Mesenchymal stem cell (in vitro differentiated cells and primary cell): ENCODE measurements around the gene AFF2.

Experiments used
- DNase-seq: peaks from one replicate; pipeline ENCODE4 v3.0.0-alpha.2; 2013
- H2AFZ ChIP-seq: one replicate; pipeline ENCODE4 v1.6.1; 2013; ENCODE audit warnings: low read depth, mild to moderate bottlenecking, control low read depth, inconsistent platforms, low read length, moderate library complexity
- H2AK5ac ChIP-seq: 2 replicates; pipeline ENCODE4 v1.6.1; 2013; ENCODE audit warnings: low read length, moderate library complexity, mild to moderate bottlenecking, inconsistent platforms; ENCODE audit not compliant: severe bottlenecking
- H2BK120ac ChIP-seq: one replicate; pipeline ENCODE4 v1.6.1; 2013; ENCODE audit warnings: low read depth, mild to moderate bottlenecking, inconsistent platforms, low read length, moderate library complexity
- H2BK12ac ChIP-seq, 2 experiments: one replicate each; pipeline ENCODE4 v1.6.1; 2013; ENCODE audit warnings: inconsistent platforms in 2 of 2, low read length in 2 of 2, mild to moderate bottlenecking in 2 of 2, moderate library complexity in 2 of 2, control low read depth in 1 of 2
- H2BK15ac ChIP-seq: one replicate; pipeline ENCODE4 v1.6.1; 2013; ENCODE audit warnings: mild to moderate bottlenecking, low read depth, inconsistent platforms; ENCODE audit not compliant: poor library complexity, severe bottlenecking
- H2BK5ac ChIP-seq: 2 replicates; pipeline ENCODE4 v1.6.1; 2013; ENCODE audit warnings: low read depth, mild to moderate bottlenecking, low read length, control low read depth, inconsistent platforms; ENCODE audit not compliant: poor library complexity, severe bottlenecking
- H3K14ac ChIP-seq, 2 experiments: one replicate each; pipeline ENCODE4 v1.6.1; 2013; ENCODE audit warnings: inconsistent platforms in 2 of 2, low read length in 2 of 2, control low read depth in 1 of 2, mild to moderate bottlenecking in 1 of 2, moderate library complexity in 1 of 2
- H3K18ac ChIP-seq, 2 experiments: one replicate each; pipeline ENCODE4 v1.6.1; 2013; ENCODE audit warnings: inconsistent platforms in 2 of 2, low read length in 2 of 2, control low read depth in 1 of 2, low read depth in 1 of 2, mild to moderate bottlenecking in 1 of 2
- H3K23ac ChIP-seq, 2 experiments: one replicate each; pipeline ENCODE4 v1.6.1; 2013; ENCODE audit warnings: inconsistent platforms in 2 of 2, low read length in 2 of 2, mild to moderate bottlenecking in 2 of 2, moderate library complexity in 2 of 2, control low read depth in 1 of 2
- H3K27ac ChIP-seq: 2 replicates; pipeline ENCODE4 v1.5.1; 2013; ENCODE audit warnings: mild to moderate bottlenecking, moderate library complexity, low read length, control low read depth, inconsistent platforms; ENCODE audit not compliant: poor library complexity, severe bottlenecking
- H3K27me3 ChIP-seq, 2 experiments: 2 replicates each; pipeline versions ENCODE4 v1.6.1 to v1.7.0; 2013; ENCODE audit warnings: low read length in 2 of 2, mild to moderate bottlenecking in 2 of 2, moderate library complexity in 2 of 2, control low read depth in 1 of 2, inconsistent platforms in 1 of 2; ENCODE audit not compliant: control insufficient read depth in 1 of 2, insufficient read depth in 1 of 2
- H3K36me3 ChIP-seq, 2 experiments: 2 replicates each; pipeline versions ENCODE4 v1.6.1 to v1.7.0; 2013; ENCODE audit warnings: low read length in 2 of 2, control low read depth in 1 of 2, inconsistent platforms in 1 of 2, low read depth in 1 of 2, mild to moderate bottlenecking in 1 of 2; ENCODE audit not compliant: insufficient read depth in 2 of 2, control insufficient read depth in 1 of 2
- H3K4ac ChIP-seq, 2 experiments: one replicate each; pipeline ENCODE4 v1.6.1; 2013; ENCODE audit warnings: inconsistent platforms in 2 of 2, low read length in 2 of 2, mild to moderate bottlenecking in 2 of 2, moderate library complexity in 2 of 2, control low read depth in 1 of 2, low read depth in 1 of 2
- H3K4me1 ChIP-seq: 2 replicates; pipeline ENCODE4 v1.6.1; 2013; ENCODE audit warnings: low read depth, low read length, control low read depth; ENCODE audit not compliant: control insufficient read depth, insufficient read depth
- H3K4me2 ChIP-seq: 2 replicates; pipeline ENCODE4 v1.6.1; 2013; ENCODE audit warnings: low read length, mild to moderate bottlenecking, inconsistent platforms; ENCODE audit not compliant: poor library complexity, severe bottlenecking
- H3K4me3 ChIP-seq, 2 experiments: 2 replicates each; pipeline versions ENCODE4 v1.5.1 to v1.7.0; 2013; ENCODE audit warnings: low read length in 2 of 2, mild to moderate bottlenecking in 2 of 2, control low read depth in 1 of 2, low read depth in 1 of 2; ENCODE audit not compliant: insufficient read depth in 1 of 2
- H3K79me1 ChIP-seq: replicated peaks from 2 replicates; pipeline ENCODE4 v1.6.1; 2013; ENCODE audit warnings: mild to moderate bottlenecking, control low read depth, low read length, inconsistent platforms; ENCODE audit not compliant: poor library complexity, severe bottlenecking
- H3K9ac ChIP-seq: 2 replicates; pipeline ENCODE4 v1.7.0; 2013; ENCODE audit warnings: mild to moderate bottlenecking, low read length, moderate library complexity
- H3K9me3 ChIP-seq: 2 replicates; pipeline ENCODE4 v1.7.0; 2013; ENCODE audit warnings: mild to moderate bottlenecking, low read length; ENCODE audit not compliant: control insufficient read depth
- H4K8ac ChIP-seq: one replicate; pipeline ENCODE4 v1.6.1; 2013; ENCODE audit warnings: inconsistent platforms, mild to moderate bottlenecking, low read length, moderate library complexity
- H4K91ac ChIP-seq: one replicate; pipeline ENCODE4 v1.6.1; 2013; ENCODE audit warnings: mild to moderate bottlenecking, low read length, inconsistent platforms
- WGBS: methylation state at CpG from one replicate; pipeline ENCODE4 v1.1.7; 2013; ENCODE audit warnings: mixed read lengths; 5-methylcytosine and 5-hydroxymethylcytosine counted together

The AFF2 gene

DNA sequence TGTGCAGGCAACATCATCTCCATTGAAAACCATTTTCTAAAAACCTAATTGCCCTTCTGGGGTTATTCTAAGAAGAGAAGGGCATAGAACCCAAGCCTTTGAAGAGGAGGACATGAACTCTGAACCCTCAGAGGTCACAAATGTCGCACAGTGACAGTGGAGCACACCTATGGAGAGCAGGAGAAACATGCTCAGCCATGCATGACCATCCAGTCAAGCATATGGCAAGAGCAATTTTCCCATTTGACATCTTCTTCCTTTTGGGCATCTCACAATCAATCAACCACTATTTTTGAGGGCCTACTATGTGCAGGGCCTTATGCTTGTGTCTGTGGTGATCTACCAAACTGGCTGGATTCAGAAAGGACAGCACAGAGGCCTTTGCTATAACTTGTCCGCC lies 30.1 kb upstream of the AFF2 start:
- Histone ChIP-seq H3K4me3 (no peak overlapping the region), H3K9ac (no peak overlapping the region), H3K9me3 (no peaks in the 10 kb centered on the region), H3K14ac (no peak overlapping the region), H3K23ac (no peak overlapping the region), H2BK120ac (no peak overlapping the region), H3K18ac (no peak overlapping the region), H4K8ac (no peak overlapping the region), H3K4me1 (no peaks in the 10 kb centered on the region), H2AFZ (no peak overlapping the region), H3K4me2 (no peak overlapping the region), H3K27me3 (no peaks in the 10 kb centered on the region), H2BK12ac (no peak overlapping the region), H2AK5ac (no peak overlapping the region), H3K4ac (no peak overlapping the region), H2BK15ac (no peak overlapping the region), H2BK5ac (no peak overlapping the region), H4K91ac (no peak overlapping the region), H3K27ac (no peak overlapping the region), H3K36me3 (no peaks in the 10 kb centered on the region), H3K79me1 (no peaks in the 10 kb centered on the region)
- no peak for DNase-seq
- 33% methylated on average over 1 of the region's 2 CpGs for WGBS

DNA sequence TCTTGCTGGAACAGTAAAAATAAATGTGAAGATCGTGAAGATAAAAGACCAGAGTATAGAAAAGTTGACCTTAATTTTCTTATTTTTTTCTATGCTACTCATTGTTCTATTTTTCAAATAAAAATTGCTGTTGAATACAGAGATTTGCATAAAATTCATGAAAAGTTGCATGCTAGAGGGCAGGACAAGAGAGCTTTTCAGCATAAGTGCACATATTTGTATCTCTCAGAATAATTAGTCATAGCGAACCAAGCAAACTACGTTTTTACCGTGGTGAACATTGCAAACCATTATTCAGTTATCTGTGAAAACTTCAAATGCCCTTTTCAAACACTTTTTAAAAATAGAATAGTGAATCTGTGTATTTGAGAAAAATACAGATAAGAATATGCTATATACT lies 26.4 kb upstream of the AFF2 start:
- Histone ChIP-seq H2BK120ac (no peak overlapping the region), H3K4me2 (no peak overlapping the region), H2BK12ac (no peak overlapping the region), H3K14ac (no peak overlapping the region), H4K91ac (no peak overlapping the region), H3K4ac (no peak overlapping the region), H3K4me3 (no peak overlapping the region), H2AFZ (no peak overlapping the region), H2AK5ac (no peak overlapping the region), H3K4me1 (no peaks in the 10 kb centered on the region), H2BK5ac (no peak overlapping the region), H3K18ac (no peak overlapping the region), H3K27ac (no peak overlapping the region), H3K9me3 (no peaks in the 10 kb centered on the region), H3K27me3 (no peaks in the 10 kb centered on the region), H3K79me1 (no peaks in the 10 kb centered on the region), H2BK15ac (no peak overlapping the region), H3K36me3 (no peaks in the 10 kb centered on the region), H4K8ac (no peak overlapping the region), H3K23ac (no peak overlapping the region), H3K9ac (no peak overlapping the region)
- no peak for DNase-seq
- WGBS, result no CpG with 5 or more reads among the region's 4 CpGs

DNA sequence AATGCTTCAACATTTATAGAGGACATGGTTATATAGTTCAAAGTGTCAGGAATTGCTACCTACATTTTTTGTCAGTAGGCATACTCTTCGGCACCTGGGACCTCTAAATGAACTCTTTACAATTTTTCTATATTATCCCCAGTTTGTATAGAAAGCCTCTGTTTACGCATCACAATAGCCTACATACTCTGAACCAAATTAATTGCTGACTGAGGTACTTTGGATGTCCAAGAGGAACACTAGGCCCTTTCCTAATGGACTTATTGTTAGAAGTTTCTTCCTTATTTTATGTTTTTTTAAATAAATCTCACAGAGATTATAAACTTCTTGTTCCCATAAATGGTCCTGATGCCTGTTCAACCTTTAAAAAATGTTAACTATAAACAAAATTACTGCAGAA lies 8.4 kb upstream of the AFF2 start:
- Histone ChIP-seq H4K8ac (no peak overlapping the region), H3K4me2 (no peak overlapping the region), H3K9me3 (no peaks in the 10 kb centered on the region), H3K27ac (no peak overlapping the region), H3K4me1 (no peaks in the 10 kb centered on the region), H2BK12ac (no peak overlapping the region), H4K91ac (no peak overlapping the region), H2BK5ac (no peak overlapping the region), H3K18ac (no peak overlapping the region), H3K79me1 (no peaks in the 10 kb centered on the region), H3K36me3 (no peaks in the 10 kb centered on the region), H3K14ac (no peak overlapping the region), H3K27me3 (no peaks in the 10 kb centered on the region), H2BK120ac (no peak overlapping the region), H3K4me3 (no peak overlapping the region), H2BK15ac (no peak overlapping the region), H3K4ac (no peak overlapping the region), H2AFZ (no peak overlapping the region), H3K23ac (no peak overlapping the region), H3K9ac (no peak overlapping the region), H2AK5ac (no peak overlapping the region)
- WGBS, result 91% methylated on average over 1 of the region's 2 CpGs
- no peak for DNase-seq

DNA sequence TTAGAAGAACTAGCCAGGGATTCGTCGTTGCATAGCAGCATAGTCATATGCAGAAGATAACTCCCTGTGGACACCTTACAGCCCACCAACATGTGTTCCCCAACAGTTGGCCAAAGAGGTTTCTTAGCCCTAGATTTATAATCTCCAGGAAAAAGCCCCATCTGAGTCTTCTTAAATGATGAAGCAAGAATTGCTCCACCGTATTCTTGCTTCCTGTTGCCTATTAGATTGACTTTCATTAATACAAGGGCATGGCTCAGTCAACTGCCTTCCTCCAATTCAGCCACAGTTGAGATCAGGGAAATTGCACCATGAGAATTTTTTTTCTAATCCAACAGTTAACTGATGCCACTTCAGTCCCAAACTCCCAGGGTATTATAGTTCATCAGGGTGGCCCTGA lies 5.2 kb upstream of the AFF2 start:
- H4K8ac ChIP-seq, result no peak overlapping the region

More for the DNA sequence above, 5.2 kb upstream of the AFF2 start:
- Histone ChIP-seq H3K27me3 (peaks cover 9 to 12% of the 10 kb centered on the region in 2 experiments), H3K9me3 (no peaks in the 10 kb centered on the region), H3K23ac (no peak overlapping the region), H4K91ac (no peak overlapping the region), H3K36me3 (no peaks in the 10 kb centered on the region), H2AFZ (no peak overlapping the region), H3K18ac (no peak overlapping the region), H3K27ac (no peak overlapping the region), H2BK12ac (no peak overlapping the region), H3K9ac (no peak overlapping the region), H3K14ac (no peak overlapping the region), H3K79me1 (no peaks in the 10 kb centered on the region), H3K4me3 (no peak overlapping the region), H2BK120ac (no peak overlapping the region), H2BK5ac (no peak overlapping the region), H3K4ac (no peak overlapping the region), H2AK5ac (no peak overlapping the region), H2BK15ac (no peak overlapping the region), H3K4me2 (no peak overlapping the region), H3K4me1 (peaks cover under 1% of the 10 kb centered on the region)
- DNase-seq, result no peak
- WGBS, result 82% methylated on average over 3 of the region's 3 CpGs
